Measurements from ENCODE around the gene RAB37. TPM values are rescaled to one million over a fixed set of nuclear protein-coding genes. Genes with fewer than 3 reads are reported as not detected.

Gene RAB37
- total and polyA plus RNA-seq, 9 of the 15 experiments (the other 6 are each of a cell fraction or from before 2014, with no cell fraction given): 0.03 to 0.27 (median 0.11) TPM; not detected in 4

- TF ChIP-seq ZNF3 (CRISPR knock-in tag; IDR thresholded peaks at IDR 0.05): no peak
- TF ChIP-seq ZNF398 (CRISPR knock-in tag; IDR thresholded peaks at IDR 0.05): no peak
- TF ChIP-seq TRIM25 (IDR thresholded peaks at IDR 0.05; ENCODE audit: borderline replicate concordance): no peak
- no peak for TF ChIP-seq HNRNPH1 (optimal IDR thresholded peaks at IDR 0.05; ENCODE audit: low read depth, low read length)
- TF ChIP-seq ZNF584 (CRISPR knock-in tag; IDR thresholded peaks at IDR 0.05; ENCODE audit: low read depth): no peak
- TF ChIP-seq HIVEP1 (CRISPR knock-in tag; IDR thresholded peaks at IDR 0.05): no peak
- no peak; the same call in 1 of the 2 replicates for TF ChIP-seq MTA3 (IDR thresholded peaks at IDR 0.05; ENCODE audit: borderline replicate concordance)
- no peak for TF ChIP-seq NFE2 (IDR thresholded peaks at IDR 0.05; ENCODE audit: low read depth)
- TF ChIP-seq BRD4 (IDR thresholded peaks at IDR 0.05): no peak
- no peak for TF ChIP-seq FOXP4 (CRISPR knock-in tag; IDR thresholded peaks at IDR 0.05; ENCODE audit: borderline replicate concordance)
- 0 out of 2 replicates have a peak, but pooled peaks have one; percentile 14 for TF ChIP-seq HDAC8 (tag; IDR thresholded peaks at IDR 0.05)
- TF ChIP-seq ZNF778 (CRISPR knock-in tag; IDR thresholded peaks at IDR 0.05): no peak
- no peak for TF ChIP-seq KDM4B (IDR thresholded peaks at IDR 0.05; ENCODE audit: borderline replicate concordance in 2 of 2, low read depth in 1 of 2)
- no peak for TF ChIP-seq HOXB6 (CRISPR knock-in tag; IDR thresholded peaks at IDR 0.05; ENCODE audit: borderline replicate concordance)
- TF ChIP-seq HNRNPK (IDR thresholded peaks at IDR 0.05; ENCODE audit: low read depth, low read length, poor library complexity, severe bottlenecking): no peak
- TF ChIP-seq ZFP1 (CRISPR knock-in tag; IDR thresholded peaks at IDR 0.05): no peak
- TF ChIP-seq ZNF384 (IDR thresholded peaks at IDR 0.05; ENCODE audit: low read depth, low read length): no peak
- no peak for TF ChIP-seq ZNF239 (CRISPR knock-in tag; IDR thresholded peaks at IDR 0.05)
- TF ChIP-seq ZMIZ1 (IDR thresholded peaks at IDR 0.05; ENCODE audit: low read depth in 2 of 2, low read length in 2 of 2): no peak
Measured at GRCh38 chr17:74748529-74749278, 11.6 kb downstream of the RAB37 start, which contains the start of gene NHERF1 (continued).

All from K562 (cell line).